ENCODE results near the gene PTPRN2.

PTPRN2 gene

DNA sequence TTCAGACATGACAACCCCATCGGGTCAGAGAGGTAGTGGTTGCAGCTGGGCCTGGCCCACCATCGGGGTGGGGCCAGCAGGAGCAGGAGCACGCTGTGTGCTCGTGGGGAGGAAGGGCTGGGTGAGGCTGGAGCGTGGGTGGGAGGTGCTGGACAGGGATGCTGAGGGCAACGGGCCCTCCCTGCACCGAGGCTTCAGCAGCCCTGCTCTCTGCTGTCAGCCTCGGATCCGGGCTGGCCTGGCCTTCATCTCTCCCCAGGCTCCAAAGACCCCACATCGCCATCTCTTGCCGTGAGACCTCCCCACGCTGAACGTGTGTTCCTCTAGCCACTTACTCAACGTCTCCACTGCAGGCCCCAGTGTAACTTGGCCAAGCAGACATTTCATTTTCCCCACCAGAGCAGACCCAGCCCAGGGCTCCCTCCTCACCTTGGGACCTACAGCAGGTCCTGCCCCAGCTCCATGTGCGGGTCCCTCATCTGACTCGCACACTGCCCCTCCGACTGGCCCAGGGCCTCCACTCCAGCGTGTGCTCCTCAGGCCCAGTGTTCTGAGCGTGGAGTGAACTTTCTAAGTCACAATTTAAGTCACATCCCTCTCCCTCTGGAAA is 788.4 kb downstream of the PTPRN2 start:
- POLR2A ChIA-PET, result no interaction called here
- CTCF ChIA-PET, result no interaction called here
- TF ChIP-seq, protein P1, sequence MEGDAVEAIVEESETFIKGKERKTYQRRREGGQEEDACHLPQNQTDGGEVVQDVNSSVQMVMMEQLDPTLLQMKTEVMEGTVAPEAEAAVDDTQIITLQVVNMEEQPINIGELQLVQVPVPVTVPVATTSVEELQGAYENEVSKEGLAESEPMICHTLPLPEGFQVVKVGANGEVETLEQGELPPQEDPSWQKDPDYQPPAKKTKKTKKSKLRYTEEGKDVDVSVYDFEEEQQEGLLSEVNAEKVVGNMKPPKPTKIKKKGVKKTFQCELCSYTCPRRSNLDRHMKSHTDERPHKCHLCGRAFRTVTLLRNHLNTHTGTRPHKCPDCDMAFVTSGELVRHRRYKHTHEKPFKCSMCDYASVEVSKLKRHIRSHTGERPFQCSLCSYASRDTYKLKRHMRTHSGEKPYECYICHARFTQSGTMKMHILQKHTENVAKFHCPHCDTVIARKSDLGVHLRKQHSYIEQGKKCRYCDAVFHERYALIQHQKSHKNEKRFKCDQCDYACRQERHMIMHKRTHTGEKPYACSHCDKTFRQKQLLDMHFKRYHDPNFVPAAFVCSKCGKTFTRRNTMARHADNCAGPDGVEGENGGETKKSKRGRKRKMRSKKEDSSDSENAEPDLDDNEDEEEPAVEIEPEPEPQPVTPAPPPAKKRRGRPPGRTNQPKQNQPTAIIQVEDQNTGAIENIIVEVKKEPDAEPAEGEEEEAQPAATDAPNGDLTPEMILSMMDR (IDR thresholded peaks at IDR 0.05; ENCODE audit: insufficient read depth, low read length, missing control alignments), result no peak
- no peak for DNase-seq (ENCODE audit: low read depth, low spot score)
- H3K4me3 ChIP-seq (ENCODE audit: low read depth, low read length), result no peak overlapping the region

DNA sequence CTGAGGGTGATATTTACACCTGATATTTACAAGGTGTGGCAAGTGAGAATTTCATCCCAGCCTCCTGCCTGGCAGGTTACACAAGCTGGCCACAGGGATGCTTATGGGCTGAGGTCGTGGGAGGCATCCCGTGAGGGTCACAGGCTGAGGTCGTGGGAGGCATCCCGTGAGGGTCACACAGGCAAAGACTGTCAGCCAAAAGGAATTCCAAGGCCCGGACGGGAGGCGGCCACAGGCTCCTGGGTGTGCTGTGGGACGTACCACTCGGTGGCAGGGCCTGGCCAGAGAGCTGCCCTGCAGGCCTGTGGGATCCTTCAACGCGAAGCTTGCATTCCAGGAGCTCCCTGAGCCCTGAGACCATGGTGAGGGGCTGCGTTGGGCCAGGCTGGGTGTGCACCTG is 790.3 kb downstream of the PTPRN2 start:
- CTCF ChIA-PET, result no interaction called here
- no peak for DNase-seq (ENCODE audit: low read depth, low spot score)
- TF ChIP-seq, protein P1 (IDR thresholded peaks at IDR 0.05; ENCODE audit: insufficient read depth, low read length, missing control alignments), result no peak
- POLR2A ChIA-PET, result no interaction called here
- no peak overlapping the region for H3K4me3 ChIP-seq (ENCODE audit: low read depth, low read length)

DNA sequence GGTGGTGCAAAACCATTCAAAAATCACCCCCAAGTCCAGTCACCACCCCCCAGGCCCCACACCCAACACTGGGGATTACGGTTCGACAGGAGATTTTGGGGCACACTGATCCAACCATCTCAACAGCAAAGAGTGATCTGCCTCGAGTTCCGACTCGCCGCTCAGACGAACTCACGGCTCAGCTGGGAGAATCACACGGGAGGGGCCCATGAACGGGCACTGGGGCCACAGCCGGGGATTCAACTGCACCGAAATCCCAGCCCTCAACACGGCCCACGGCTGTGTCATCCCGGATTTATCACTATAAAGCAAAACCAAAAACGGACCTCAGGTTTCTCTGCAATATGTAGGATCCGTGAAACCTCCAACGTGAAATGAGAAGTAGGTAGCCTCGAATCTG is 790.8 kb downstream of the PTPRN2 start:
- DNase-seq (ENCODE audit: low read depth, low spot score), result no peak
- H3K4me3 ChIP-seq (ENCODE audit: low read depth, low read length), result no peak overlapping the region
- POLR2A ChIA-PET, result no interaction called here
- TF ChIP-seq, protein P1 (IDR thresholded peaks at IDR 0.05; ENCODE audit: insufficient read depth, low read length, missing control alignments), result no peak
- CTCF ChIA-PET, result no interaction called here

DNA sequence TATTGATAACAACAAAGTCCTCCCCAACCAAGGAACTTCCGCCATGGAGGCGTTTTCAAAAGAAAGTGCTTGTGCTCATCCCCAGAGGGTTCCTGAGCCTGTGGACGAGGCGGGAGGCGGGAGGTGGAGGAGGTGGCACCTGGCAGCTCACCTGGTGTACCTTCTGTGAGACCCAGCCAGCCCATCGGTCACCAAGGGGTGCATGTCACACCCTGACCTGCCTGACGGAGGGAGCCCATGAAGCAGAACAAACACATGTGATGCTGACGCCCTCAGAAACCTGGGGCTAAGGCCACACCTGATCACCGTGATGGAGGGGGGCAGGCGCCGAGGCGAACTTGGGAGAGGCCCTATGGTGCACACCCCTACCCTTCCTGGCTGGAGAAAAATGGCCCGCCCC is 792.0 kb downstream of the PTPRN2 start:
- DNase-seq (ENCODE audit: low read depth, low spot score), result no peak
- CTCF ChIA-PET, result no interaction called here
- H3K4me3 ChIP-seq (ENCODE audit: low read depth, low read length), result no peak overlapping the region
- POLR2A ChIA-PET, result no interaction called here
- TF ChIP-seq, protein P1 (IDR thresholded peaks at IDR 0.05; ENCODE audit: insufficient read depth, low read length, missing control alignments), result no peak

DNA sequence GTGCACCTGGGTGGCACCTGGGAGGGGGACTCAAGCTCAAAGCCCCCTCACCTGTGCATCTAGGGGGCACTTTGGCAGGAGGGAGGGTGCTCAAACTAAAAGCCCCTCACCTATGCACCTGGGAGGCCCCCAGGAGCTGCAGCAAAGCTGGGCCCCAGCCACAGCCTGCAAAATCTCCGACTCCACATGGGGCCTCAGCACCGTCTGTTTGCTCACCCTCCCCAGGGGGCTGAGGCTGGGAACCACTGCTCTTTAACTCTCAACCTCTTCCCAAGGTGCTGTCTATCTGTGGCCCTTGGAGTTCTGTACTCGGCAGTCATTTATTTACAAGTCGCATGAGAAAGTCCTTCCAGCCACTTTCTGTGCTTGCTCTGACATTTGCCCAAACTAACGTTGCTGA is 792.4 kb downstream of the PTPRN2 start:
- no peak overlapping the region for H3K4me3 ChIP-seq (ENCODE audit: low read depth, low read length)
- ChIA-PET POLR2A (no interaction called here), CTCF (no interaction called here)
- TF ChIP-seq, protein P1 (IDR thresholded peaks at IDR 0.05; ENCODE audit: insufficient read depth, low read length, missing control alignments), result no peak
- no peak for DNase-seq (ENCODE audit: low read depth, low spot score)

DNA sequence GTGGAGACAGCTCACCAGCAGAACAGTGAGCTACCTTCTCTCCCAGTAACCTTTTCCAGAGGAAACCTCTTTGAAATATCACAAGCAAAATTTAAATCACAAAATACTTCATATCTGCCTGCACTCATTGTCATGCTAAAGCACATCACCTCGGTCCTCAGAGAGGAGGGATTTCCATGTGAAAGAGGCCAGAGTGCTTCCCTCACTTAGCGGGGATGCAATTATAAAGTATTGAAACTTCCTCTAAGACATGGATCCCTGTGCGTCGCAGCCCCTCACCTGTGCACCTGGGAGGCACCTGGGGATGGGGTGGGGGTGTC is 792.9 kb downstream of the PTPRN2 start:
- ChIA-PET POLR2A (no interaction called here), CTCF (no interaction called here)
- TF ChIP-seq, protein P1 (IDR thresholded peaks at IDR 0.05; ENCODE audit: insufficient read depth, low read length, missing control alignments), result no peak
- no peak overlapping the region for H3K4me3 ChIP-seq (ENCODE audit: low read depth, low read length)
- DNase-seq (ENCODE audit: low read depth, low spot score), result no peak

All from AG04449 (cell line).